Embryonic facial prominence (tissue), 1 donor: Measurements from ENCODE around the gene VPS72.

ENCODE experiments used
- DNase-seq: peaks from one replicate; pipeline ENCODE4 v3.0.0-alpha.2; 2016; ENCODE audit errors: extremely low spot score

Gene VPS72

DNA sequence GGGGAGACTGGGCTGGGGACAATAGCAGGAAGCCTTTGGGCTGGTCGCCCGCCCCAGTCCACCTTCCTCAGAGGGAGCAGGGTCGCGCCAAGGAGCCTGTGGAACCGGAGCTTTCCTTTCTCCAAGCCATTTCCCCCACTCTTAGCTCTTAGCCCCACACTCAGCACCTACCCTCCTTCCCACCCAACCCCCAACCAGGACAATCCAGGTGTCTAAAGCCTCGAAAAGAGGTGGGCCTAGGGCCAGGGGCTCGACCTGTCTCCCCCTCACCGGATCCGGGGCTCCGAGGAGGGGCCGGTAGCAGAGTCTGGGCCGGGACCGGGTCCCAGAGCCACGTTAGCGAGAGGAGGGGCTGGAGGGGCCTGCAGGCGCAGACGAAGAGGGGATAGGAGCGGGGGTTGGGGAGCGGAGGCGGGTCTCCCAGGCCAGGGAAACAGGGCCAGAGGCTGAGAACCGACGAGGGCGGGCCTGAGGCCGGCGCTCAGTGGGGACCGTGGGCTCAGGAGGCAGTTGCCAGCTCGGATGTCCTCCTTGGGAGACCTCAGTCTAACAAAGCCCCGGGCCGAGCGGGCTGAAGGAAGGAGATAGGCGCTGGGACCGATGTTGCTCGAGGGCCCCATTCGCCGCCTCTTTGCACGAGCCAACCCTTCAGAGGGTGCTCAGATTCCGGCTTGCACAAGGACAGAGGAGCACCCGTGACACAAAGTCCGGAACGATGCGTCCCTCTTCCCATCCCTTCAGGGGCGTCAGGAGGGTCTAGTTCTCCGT is 44.5 kb downstream of the VPS72 start:
- no peak for DNase-seq

DNA sequence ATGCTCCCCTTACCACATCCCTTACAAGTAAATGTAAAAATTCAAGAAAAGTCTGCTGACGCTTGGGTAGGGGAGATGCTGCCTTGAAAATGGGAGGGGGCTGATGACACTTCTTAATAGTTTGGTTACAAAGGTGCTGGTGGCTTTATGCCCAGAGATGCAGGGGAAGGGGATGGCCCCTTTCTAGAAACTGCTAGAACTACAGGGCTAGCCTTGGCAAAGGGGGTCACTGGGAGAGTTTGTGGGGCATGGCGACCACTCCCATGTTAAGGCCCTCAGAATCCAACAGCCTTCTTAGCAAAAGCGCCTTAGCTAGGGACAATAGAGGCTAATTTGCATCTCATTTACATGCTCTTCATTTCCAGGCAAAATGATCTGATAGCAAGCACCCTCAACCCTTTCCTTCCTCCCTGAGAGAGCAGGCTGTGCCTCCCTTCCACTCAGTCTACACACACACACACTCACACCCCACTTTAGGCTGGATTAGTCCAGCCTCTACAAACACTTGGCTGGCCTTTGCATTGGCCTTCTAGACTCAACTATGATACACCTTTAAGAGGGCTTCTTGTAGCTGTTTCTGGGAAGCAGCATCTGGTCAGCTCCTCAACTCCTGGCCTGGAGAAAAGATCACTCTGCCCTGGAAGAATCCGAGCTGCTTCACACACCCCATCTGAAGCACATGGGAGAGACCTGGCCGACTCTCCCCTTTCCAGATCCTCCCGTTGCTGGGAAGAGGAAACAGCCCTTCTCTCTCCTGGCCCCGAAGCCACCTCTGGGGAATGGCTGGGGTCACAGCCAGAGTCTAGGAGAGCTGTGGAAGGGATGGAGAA is 45.3 kb downstream of the VPS72 start:
- no peak for DNase-seq

DNA sequence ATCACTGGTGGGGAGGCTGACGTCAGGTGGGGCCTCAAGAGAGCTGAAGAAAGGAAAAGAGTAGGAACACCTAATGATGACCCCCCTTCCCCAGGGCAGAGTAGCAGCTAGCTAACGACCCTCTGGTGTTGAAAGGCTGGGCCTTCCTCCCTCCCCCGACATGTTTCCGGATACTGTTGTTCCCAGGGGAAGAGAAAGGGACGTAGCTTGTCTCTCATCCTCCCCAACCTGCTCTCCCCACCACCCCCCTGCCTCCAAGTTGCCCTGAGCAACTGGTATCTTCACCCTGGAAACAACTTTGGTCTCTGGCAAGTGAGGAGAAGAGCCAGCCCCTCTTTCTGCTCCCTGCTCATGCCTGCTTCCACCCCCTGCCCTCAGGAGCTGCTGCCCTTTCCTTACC is 46.0 kb downstream of the VPS72 start:
- no peak for DNase-seq

DNA sequence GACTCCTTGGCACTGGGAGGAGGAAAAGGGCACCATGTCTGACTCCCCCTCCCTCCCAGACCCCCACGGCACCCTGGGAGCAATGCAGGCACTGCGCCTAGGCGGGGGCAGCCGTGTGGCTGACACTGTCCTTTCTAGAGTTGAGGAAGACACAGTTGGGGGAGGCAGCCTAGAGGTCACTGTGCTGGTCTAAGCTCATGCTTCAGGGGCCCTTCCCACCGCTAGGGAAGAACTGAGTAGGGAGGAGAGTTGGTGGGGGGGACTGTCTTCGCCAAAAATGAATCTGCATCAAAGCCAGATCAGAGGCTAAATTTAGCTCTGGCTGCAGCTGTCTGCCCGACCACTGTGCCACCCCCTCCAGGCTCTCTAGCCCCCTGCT is 47.0 kb downstream of the VPS72 start:
- no peak for DNase-seq

DNA sequence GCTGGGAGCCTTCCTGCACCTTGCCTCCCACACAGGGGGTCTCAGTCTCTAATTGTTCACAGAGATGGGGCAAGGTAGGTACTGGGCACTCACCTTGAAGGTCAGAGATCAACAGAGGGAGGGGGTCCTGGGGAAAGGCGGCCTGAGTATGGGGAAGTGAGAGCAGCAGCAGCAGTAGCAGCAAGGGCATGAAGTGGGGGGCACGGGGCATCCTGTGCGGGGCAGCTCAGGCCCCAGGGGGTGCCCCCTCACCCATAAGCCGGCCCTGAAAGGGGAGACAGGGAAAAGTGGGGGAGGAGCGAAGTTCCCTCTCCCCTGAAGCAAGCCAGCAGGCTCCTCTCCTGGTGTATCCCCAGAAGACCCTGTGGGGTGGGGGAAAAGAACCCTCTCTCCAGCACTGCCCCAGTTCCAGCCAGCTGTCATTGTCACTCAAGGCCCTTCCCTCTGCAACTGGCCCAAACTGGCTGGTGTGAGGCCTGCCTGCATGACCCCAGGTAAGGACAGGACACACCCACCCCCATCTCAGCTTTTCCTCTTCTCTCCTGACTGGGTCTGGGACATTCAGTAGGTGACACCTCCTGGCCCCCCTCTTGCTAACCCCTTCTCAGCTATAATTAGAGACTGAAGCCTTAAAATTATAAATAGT is 47.5 kb downstream of the VPS72 start:
- DNase-seq = no peak

DNA sequence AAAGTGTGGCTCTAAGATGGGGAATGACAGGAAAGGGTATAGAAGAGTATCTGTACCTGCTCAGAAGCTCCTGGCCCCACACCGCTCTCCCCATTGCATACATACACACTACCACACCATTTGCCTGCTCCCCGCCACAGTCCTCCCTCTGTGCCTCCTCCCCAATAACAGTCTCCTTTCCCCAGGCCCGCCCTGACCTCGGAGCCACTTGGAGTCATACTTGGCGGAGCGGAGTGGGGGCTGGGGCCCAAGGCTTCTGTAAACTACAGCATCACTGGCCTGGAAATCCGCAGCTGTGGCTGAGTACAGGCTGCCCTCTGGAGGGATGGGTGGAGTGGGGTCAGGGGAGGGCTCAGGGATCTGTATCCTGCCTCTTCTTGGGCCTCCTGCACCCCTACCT is 52.2 kb downstream of the VPS72 start:
- no peak for DNase-seq

DNA sequence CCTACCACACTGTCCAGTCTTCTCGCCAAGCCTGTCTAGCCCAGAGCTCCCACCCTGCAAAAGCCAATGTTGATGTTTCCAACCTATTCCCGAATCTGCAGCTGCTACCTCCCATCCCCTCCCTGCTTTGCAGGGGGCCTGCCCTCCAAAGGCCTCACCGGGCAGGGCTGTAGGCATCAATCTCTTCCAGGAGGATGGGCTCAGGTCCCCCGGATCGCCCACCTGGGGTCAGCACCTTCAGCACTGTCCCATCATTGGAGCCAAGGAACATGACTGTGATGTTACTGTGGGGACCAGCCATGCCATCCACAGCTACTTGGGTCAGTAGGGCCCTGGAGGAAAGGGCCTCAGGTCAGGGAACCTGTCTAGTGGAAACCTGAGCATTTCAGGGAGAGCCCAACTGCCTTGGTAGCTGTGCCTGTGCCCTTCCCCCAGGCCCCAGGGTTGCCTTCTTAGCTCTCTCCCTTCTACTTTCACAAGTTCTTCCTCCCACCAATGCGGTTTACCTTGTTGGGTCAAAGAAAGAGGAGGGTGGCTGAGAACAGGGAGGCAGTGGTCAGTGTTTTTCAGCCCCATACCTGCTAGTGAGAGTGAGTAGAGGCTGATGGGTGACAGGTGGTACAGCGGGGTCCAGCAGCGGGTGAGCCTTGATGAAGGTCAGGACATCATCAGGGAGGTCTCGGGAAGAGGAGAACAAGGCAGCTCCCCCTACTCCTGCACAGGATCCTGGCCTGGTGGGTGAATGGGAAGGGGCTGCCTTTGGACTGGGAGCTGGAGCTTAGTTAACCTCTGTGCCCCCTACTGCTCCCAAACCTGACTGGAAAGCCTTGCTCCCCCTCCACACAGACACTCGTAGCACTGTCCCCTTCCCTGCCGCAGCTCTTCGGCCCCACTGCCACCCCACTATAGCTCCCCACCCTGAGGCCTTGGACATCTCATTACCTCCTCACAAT is 54.3 kb downstream of the VPS72 start:
- DNase-seq = no peak

DNA sequence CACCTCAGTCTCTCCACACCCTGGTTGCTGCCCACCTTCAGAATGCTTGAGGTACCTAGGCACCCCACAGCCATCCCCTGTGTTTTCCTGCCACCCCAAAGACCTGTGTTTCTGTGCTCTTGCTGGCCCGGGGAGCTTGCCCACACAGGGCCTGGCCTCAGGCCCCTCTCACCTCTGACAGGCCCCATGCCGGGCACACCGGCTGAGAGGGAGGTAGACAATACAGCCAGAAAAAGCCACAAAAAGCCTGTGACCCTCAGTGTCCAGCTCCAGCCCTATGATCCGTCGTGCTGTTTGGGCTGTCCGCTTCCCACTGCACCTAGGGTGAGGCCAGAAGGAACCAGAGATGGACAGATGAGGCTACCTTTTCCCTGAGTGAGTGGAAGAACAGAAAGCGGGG is 55.0 kb downstream of the VPS72 start:
- DNase-seq = no peak

DNA sequence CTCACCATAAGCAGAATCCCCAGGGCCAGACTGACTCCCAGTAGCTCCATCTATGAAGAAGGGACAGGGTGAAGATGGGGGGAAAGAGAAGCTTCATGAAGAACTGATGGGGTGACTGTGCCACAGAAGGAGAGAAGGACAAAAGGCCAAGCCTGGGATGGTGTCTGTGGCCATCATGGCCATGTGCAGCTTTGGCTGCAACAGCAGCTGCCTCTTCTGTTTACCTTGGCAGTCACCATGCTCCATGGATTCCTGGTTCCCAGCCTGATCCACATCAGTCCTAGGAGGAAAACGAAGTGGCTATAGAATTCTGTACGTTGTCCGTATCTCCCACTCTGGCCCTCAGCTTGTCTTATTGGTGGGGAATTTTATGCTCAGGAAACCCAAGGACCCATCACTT is 55.6 kb downstream of the VPS72 start:
- no peak for DNase-seq

DNA sequence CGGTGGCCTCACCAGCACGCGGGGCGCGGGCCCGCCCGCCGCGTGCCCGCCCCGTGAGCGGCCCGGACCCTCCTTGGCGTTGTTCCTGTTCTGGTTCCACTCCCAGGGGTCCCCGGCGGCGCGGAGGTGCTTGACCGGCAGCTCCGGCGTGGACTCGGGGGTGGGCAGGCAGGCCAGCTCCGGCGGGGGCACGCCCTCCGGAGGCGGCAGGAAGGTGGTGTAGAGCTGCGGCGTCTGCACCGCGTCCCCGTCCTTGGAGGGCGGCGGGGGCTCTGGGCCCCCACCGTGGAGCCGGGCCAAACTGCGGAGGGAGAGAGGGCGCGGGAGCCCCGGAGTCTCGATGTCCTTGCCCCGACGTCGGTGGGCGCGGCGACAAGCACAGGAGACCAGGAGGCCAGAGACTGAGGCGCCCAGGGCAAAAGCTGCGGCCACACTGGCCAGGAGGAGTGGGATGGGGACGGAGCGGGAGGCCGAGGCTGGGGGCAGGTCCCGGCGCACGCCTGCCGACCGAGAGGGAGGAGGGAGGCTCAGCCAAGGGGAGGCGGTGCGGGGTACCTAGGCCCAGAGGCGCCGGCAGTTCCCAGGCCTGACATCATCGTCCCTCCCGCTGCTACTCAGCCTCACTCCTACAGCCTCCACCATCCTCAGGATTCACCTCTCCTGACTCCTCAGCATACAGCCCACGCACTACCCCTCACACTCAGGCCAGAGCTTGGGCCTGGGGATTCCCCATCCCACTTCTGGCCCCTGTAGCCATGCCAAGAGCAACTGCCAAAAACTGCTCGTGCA is 56.8 kb downstream of the VPS72 start:
- DNase-seq = no peak

DNA sequence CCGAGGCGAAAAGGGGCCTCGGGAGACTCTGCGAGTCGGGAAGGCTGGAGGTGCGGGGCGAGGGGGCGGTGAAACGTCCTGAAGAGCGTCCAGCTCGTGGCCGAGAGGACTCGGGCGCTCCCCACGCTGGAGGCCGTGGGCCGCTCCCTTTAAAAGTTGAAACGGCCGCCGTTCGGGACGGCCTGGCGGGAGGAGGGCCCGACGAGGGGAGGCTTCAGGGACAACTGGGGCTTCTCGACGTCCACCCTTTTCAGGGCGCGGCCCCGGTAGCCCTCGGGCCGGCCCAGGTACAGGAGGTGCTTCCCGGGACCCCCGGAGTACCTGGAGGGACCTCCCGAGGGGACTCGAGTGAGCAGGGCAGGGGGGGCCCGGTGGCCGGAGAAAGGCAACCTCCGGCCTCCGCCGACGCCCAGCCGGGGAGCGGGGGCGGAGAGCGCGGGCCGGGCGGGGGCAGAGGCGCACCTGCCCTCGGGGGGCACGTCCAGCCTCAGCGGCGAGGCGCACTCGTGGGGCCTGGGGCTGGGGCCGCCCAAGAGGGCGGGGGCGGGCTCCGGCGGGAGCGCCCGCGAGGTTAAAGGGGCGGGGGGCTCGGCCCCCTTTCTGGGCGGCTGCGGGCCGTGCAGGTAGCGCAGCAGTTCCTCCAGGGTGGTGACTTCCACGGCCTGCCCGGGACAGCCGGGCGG is 57.5 kb downstream of the VPS72 start:
- no peak for DNase-seq

DNA sequence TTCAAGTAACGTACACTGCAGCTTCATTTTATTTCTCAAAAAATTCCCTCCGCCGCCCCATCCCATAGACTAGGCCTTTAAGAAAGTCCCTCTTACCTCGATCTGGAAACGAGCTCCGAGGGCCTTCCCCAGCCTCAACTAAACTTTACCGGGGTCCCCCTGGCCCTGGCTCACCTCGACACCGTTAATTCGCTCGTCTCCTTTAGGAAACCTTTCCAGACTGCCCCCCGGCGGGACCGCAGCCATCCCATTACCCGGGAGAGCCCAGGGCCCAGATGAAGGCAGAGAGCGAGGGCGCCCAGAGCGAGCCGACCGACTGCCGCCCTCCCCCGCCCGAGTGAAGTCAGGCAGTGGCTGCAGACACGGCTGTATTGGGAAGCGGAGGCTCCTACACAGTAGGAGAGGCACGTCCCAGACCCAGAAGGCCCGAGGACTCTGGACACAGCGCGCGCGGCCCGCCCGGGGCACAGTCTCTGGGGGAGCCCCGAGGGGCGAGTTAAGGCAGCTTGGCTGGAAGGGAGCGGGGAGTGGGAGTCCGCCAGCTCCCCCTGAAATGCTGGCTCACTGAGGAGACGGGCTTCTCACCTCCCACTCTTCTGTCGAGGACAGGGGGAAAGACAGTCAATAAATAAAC is 58.2 kb downstream of the VPS72 start:
- DNase-seq = no peak

DNA sequence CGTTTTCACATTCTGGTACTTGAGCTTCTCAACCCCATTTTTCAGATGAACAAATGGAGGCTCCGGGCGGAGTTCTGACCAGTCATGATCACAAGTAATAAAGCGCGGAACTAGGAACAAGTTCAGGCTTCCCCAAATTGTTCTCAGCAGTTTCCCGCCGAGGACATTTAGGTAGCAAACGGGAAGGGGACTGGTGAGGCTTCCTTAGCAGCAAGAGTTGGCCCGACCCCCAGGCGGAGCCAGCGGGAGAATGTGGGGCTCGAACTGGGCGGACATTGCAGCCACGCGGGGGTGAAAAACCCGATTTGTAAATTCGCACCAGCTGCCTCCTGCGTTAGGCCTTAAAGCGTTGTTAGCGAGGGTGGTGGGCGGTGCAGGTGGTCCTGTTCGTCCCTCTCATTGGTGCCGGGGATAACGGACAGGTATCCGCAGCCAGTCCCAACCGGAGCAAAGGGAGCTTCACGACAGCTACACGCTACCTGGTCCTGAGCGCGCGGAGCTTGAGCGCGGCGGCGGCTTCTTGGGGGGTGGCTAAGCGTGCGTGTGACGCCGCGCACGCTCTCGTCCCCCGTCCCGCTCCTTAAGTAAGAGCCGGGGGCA is 58.9 kb downstream of the VPS72 start:
- DNase-seq = peak; percentile 90

DNA sequence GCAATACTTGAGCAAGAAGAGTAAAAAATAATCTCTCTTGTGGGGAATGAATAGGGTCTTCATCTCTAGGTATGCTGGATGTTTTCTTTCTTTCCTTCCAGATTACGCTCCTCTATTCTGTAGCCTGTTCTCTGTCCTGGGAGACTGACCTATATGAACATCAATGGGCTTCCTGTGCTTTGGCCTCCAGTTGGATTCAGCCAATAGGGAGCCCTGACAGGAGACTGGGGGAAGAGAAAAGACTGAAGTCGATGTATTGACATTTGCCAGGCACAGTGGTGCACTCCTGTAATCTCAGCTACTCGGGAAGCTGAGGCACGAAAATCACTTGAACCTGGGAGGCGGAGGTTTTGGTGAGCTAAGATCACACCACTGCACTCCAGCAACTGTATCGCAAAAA is 61.2 kb downstream of the VPS72 start:
- DNase-seq = no peak
